ENCODE data around the gene ENTHD1.

ENTHD1 gene

GRCh38 chr22:39926753-39927152 lies 33.2 kb upstream of the ENTHD1 start:
- TF ChIP-seq MYC (IDR thresholded peaks at IDR 0.05; ENCODE audit: low read depth, low read length) = no peak
- no peak for TF ChIP-seq MAX (IDR thresholded peaks at IDR 0.05; ENCODE audit: low read depth, low read length)
- no peak for TF ChIP-seq POLR2A (IDR thresholded peaks at IDR 0.05; ENCODE audit: extremely low read depth, insufficient read length)
- TF ChIP-seq, protein P1, sequence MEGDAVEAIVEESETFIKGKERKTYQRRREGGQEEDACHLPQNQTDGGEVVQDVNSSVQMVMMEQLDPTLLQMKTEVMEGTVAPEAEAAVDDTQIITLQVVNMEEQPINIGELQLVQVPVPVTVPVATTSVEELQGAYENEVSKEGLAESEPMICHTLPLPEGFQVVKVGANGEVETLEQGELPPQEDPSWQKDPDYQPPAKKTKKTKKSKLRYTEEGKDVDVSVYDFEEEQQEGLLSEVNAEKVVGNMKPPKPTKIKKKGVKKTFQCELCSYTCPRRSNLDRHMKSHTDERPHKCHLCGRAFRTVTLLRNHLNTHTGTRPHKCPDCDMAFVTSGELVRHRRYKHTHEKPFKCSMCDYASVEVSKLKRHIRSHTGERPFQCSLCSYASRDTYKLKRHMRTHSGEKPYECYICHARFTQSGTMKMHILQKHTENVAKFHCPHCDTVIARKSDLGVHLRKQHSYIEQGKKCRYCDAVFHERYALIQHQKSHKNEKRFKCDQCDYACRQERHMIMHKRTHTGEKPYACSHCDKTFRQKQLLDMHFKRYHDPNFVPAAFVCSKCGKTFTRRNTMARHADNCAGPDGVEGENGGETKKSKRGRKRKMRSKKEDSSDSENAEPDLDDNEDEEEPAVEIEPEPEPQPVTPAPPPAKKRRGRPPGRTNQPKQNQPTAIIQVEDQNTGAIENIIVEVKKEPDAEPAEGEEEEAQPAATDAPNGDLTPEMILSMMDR (IDR thresholded peaks at IDR 0.05; ENCODE audit: low read depth, low read length) = no peak
- H3K4me3 ChIP-seq (ENCODE audit: low read depth, low read length) = no peak overlapping the region
- DNase-seq (ENCODE audit: low read depth) = no peak

- no peak for DNase-seq (ENCODE audit: low read depth)
- TF ChIP-seq MAX (IDR thresholded peaks at IDR 0.05; ENCODE audit: low read depth, low read length) (no peak), POLR2A (IDR thresholded peaks at IDR 0.05; ENCODE audit: extremely low read depth, insufficient read length) (no peak), MYC (IDR thresholded peaks at IDR 0.05; ENCODE audit: low read depth, low read length) (no peak)
- TF ChIP-seq, protein P1 (IDR thresholded peaks at IDR 0.05; ENCODE audit: low read depth, low read length) = no peak
- no peak overlapping the region for H3K4me3 ChIP-seq (ENCODE audit: low read depth, low read length)
Observed at GRCh38 chr22:39925909-39926679, 32.5 kb upstream of the ENTHD1 start.

- TF ChIP-seq MYC (IDR thresholded peaks at IDR 0.05; ENCODE audit: low read depth, low read length) = no peak
- no peak for TF ChIP-seq POLR2A (IDR thresholded peaks at IDR 0.05; ENCODE audit: extremely low read depth, insufficient read length)
- TF ChIP-seq, protein P1 (IDR thresholded peaks at IDR 0.05; ENCODE audit: low read depth, low read length) = no peak
- no peak for TF ChIP-seq MAX (IDR thresholded peaks at IDR 0.05; ENCODE audit: low read depth, low read length)
- DNase-seq (ENCODE audit: low read depth) = no peak
- no peak overlapping the region for H3K4me3 ChIP-seq (ENCODE audit: low read depth, low read length)
Observed at GRCh38 chr22:39925273-39925672, 31.7 kb upstream of the ENTHD1 start.

GRCh38 chr22:39924286-39924685 lies 30.7 kb upstream of the ENTHD1 start:
- DNase-seq (ENCODE audit: low read depth) = no peak
- TF ChIP-seq MAX (IDR thresholded peaks at IDR 0.05; ENCODE audit: low read depth, low read length) = no peak
- TF ChIP-seq, protein P1 (IDR thresholded peaks at IDR 0.05; ENCODE audit: low read depth, low read length) = no peak
- TF ChIP-seq POLR2A (IDR thresholded peaks at IDR 0.05; ENCODE audit: extremely low read depth, insufficient read length) = no peak
- TF ChIP-seq MYC (IDR thresholded peaks at IDR 0.05; ENCODE audit: low read depth, low read length) = no peak
- H3K4me3 ChIP-seq (ENCODE audit: low read depth, low read length) = no peak overlapping the region

DNA sequence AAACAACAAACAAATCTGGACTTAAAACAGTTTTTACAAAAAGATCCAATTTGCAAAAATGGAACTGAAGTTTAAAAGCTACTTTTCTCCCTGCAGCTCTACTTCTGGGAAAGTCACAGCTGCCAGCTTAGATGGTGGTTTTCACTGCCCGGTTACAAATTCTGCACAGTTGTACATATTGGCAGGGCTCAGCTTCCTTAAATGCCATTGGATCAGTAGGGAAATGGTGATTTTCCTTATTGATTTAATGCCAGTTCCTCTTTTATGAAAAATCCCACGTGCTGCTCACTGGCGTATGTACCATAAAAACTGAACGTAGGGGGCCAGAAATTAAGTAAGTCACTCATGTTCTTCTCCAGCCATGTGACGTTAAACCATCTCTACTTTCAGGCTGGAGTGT lies 30.1 kb upstream of the ENTHD1 start:
- no peak for DNase-seq (ENCODE audit: low read depth)
- no peak overlapping the region for H3K4me3 ChIP-seq (ENCODE audit: low read depth, low read length)
- TF ChIP-seq MYC (IDR thresholded peaks at IDR 0.05; ENCODE audit: low read depth, low read length) = no peak
- TF ChIP-seq MAX (IDR thresholded peaks at IDR 0.05; ENCODE audit: low read depth, low read length) = no peak
- TF ChIP-seq, protein P1 (IDR thresholded peaks at IDR 0.05; ENCODE audit: low read depth, low read length) = no peak
- no peak for TF ChIP-seq POLR2A (IDR thresholded peaks at IDR 0.05; ENCODE audit: extremely low read depth, insufficient read length)

All from NB4 (cell line).